Measurements from ENCODE around the gene RHOT2.
A peak's percentile ranks its signal among the peaks of the same experiment; 100 is the strongest.

Gene RHOT2

DNA sequence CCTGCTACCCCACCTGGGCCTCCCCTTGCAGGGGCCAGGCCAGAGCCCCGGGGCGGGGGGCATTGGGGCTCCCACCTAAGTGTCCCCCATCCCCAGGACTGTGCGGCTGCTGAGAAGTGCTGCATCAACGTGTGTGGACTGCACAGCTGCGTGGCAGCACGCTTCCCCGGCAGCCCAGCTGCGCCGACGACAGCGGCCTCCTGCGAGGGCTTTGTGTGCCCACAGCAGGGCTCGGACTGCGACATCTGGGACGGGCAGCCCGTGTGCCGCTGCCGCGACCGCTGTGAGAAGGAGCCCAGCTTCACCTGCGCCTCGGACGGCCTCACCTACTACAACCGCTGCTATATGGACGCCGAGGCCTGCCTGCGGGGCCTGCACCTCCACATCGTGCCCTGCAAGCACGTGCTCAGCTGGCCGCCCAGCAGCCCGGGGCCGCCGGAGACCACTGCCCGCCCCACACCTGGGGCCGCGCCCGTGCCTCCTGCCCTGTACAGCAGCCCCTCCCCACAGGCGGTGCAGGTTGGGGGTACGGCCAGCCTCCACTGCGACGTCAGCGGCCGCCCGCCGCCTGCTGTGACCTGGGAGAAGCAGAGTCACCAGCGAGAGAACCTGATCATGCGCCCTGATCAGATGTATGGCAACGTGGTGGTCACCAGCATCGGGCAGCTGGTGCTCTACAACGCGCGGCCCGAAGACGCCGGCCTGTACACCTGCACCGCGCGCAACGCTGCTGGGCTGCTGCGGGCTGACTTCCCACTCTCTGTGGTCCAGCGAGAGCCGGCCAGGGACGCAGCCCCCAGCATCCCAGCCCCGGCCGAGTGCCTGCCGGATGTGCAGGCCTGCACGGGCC is 35.2 kb upstream of the RHOT2 start:
- no peak for DNase-seq

GRCh38 chr16:633336-634050 is 34.4 kb upstream of the RHOT2 start:
- DNase-seq, result no peak

- DNase-seq, result no peak
Observed at GRCh38 chr16:634051-634670, 33.8 kb upstream of the RHOT2 start.

GRCh38 chr16:634996-635395 is 32.9 kb upstream of the RHOT2 start:
- no peak for DNase-seq

DNA sequence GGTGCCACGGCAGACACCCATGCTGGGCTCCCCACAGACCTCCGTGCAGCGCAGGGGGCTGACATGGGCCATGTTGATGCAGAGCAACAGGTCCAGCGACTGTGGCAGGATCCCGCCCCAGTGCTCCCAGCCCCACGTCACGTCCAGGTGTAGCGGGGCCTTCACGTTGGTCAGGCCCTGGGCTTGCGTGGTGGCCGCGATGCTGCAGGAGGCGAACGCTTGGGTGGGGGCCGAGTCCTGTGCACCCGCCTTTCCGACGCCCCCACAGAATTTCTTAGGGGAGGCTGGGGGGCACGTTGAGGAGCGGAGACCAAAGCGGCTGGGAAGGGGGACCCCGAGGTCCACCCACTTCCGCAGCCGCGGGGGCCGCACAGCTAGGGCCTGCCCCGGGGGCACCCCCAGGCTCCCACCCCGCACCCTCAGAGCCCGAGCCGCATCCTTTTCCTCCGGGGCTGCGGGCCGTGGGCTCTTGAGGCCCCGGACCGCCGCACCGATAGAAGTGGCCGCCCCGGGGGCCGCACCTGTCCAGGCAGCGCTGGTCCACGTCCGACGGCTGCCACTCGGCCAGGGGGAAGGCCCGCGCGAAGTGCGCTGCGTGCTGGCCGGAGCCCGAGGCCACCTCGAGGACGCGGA is 32.2 kb upstream of the RHOT2 start:
- DNase-seq, result peak in 1 of 2 donors; percentile 19

- peak; percentile 89 to 93 for DNase-seq
Observed at GRCh38 chr16:636206-637080, 31.5 kb upstream of the RHOT2 start, which contains the start of gene METTL26. METTL26 (minus strand) TSS chr16:636305; CDS start chr16:636290, 15 bp downstream.

DNA sequence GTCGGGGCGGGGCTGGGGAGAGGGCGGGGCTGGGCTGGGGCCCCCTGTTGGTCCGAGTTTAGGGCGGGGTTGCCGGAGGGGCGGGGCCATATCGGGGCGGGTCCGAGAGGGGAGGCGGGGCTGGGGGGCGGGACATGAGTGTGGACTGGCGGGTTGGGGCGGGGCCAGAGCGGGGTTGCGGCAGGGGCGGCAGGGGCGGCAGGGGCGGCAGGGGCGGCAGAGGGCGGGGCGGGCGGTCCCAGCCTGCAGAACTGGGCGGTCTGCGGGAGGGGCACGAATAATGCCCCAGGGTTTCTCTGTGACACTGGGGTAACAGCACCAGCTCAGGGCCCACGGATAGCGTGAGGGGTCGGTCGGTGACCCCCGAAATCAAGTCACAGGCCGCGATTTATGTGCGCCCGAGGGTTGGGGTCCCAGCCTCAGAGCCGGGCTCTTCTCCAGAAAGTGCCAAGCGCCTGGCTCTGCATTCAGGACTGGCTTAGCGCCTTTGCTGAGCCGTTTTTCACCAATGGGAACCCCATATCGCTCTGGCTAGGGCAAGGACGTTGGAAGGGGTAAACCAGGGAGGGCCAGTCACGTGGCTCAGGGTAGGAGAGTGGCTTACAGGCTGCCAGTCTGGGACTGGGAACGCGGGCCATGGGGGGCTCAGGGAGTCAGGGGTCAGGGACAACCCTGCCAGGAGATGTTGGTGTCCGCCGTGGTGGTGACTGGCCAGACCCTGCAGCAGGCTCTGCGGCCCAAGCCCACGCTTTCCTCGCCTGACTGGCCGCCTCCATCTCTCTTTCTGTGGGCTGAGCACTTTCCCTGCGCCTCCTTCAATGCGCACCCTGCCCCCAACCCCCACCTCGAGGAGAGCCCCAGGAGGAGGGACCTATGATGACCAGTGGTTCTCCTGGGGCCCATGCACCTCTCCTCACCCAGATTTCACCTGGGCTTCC is 30.6 kb upstream of the RHOT2 start:
- DNase-seq, result peak; percentile 85 to 93

- DNase-seq, result no peak
Observed at GRCh38 chr16:638034-638543, 29.8 kb upstream of the RHOT2 start.

DNA sequence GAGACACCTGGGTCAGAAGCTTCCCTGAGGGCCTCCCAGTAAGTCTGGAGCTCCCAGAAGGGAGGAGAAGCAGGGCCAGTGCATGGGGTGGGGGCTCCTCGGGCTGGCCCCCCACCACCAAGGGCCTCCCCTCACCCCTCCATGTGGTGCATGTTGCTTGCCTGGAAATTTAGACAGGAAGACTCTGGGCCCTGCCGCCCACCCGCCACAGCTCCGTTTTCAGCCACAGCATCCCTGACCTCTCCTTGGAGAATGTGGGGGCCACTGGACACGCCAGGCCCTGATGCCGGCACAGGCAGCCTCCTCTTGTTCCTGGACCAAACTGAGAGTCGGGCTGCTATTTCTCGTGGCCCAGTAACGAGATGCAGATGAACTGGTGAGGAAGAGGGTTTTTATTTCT is 29.1 kb upstream of the RHOT2 start:
- DNase-seq, result no peak

- DNase-seq, result no peak
Observed at GRCh38 chr16:640614-641013, 27.3 kb upstream of the RHOT2 start.

GRCh38 chr16:641326-642188 is 26.4 kb upstream of the RHOT2 start, which contains the start of gene MCRIP2:
MCRIP2 (plus strand) TSS chr16:641828; CDS start chr16:641992, 164 bp downstream.
- peak; percentile 60 to 67 for DNase-seq

DNA sequence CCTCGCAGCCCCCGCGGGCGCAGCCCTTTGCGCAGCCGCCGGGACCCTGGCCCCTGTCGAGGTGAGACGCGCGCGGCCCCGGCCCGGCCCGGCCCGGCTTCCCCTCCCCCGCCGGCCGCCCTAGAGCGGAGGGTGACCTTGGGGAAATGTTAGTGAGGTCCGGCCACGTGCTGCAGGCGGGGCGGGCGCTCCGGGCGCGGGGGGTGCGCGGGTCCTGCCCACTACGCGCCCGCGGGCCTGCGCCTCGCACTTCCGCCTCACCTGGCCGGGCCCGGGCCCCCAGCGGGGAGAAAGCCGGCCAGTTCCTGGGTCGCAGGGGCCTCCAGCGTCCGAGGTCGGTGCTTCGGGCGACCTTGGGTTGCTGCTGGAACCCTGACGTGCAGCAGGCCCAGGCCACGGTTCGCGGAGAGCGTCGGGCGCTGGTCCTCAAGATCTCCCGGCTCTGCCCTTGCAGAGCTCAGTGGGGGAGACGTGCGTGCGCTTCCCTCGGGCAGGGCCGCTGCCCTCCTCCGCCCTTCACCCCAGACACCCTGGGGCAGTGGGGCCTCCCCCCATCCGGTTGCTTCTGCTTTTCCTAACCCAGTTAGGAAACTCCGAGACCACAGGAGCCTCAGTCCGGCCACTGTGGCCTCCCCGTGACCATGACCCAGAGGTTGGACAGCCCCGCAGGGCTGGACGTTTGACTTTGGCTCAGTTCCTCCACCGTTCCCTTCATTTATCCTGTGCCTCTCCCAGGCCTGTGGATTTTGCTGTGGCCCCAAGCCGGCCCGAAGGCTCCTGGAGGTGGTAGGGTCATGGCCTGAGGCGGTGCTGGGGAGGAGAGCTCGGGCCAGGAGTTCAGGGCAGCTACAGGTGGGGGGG is 25.5 kb upstream of the RHOT2 start:
- peak in 1 of 2 donors; percentile 31 for DNase-seq

GRCh38 chr16:643050-643368 is 24.9 kb upstream of the RHOT2 start:
- DNase-seq, result no peak

DNA sequence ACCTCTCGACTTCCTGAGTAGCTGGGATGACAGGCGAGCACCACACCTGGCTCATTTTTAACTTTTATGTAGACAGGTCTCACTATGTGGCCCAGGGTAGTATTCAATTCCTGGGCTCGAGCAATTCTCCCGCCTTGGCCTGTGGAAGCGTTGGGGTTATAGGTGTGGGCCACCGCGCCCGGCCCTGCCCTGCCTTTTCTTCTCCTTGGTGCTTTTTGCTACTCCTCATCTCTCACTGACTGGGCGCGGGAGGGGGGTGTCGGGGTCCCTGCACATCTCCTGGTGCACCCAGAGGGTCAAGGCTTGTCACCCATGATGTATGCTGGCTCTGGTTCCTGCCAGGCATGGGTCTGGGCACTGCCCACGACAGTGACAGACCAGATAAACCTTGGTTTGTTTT is 23.4 kb upstream of the RHOT2 start:
- no peak for DNase-seq

- DNase-seq, result no peak
Observed at GRCh38 chr16:645852-646678, 21.9 kb upstream of the RHOT2 start.

- no peak for DNase-seq
Observed at GRCh38 chr16:646679-647172, 21.2 kb upstream of the RHOT2 start.

DNA sequence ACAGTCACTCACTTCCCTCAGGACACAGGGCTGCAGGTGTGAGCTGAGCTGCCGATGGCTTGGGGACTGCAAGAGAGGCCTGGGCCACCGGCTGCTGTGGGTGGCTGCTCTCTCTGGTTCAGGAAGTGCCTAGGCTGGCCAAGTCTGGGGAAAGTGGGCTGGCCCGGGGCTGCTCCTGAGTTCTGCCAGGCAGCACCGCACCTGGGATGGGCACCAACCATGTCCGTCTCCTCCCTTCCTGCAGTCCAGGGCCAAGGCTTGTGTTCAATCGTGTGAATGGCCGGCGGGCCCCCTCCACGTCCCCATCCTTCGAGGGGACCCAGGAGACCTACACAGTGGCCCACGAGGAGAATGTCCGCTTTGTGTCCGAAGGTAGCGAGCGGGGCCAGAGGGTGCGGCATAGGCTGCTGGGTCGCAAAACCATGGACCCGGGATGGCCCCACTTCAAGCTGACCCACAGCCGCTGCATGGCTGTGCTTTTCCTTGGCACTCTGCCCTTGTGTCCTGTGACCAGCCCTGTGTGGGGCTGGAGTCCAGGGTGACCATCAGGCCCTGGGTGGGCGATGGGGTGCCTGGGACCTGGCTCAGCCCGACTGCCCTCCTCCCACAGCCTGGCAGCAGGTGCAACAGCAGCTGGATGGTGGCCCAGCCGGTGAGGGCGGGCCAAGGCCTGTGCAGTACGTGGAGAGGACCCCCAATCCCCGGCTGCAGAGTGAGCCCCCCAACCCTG is 20.6 kb upstream of the RHOT2 start:
- no peak for DNase-seq

Measured in activated CD4-positive, alpha-beta T cell treated with anti-CD3 and anti-CD28 coated beads for 4 hours (primary cell).